Neural progenitor cell (in vitro differentiated cells): ENCODE measurements around the gene STIM1.

Experiments used
- EZH2 ChIP-seq: fragments of 200-600 bp; sonication (generic); IDR thresholded peaks from 2 replicates; pipeline ENCODE4 v1.6.1; 2017; ENCODE audit warnings: antibody characterized with exemption, mild to moderate bottlenecking, moderate library complexity
- TF ChIP-seq, protein P1 (sequence below): fragments of 200-600 bp; sonication (generic); IDR thresholded peaks from 2 replicates; pipeline ENCODE4 v1.5.1; 2017; ENCODE audit warnings: antibody characterized with exemption, mild to moderate bottlenecking

DNA sequence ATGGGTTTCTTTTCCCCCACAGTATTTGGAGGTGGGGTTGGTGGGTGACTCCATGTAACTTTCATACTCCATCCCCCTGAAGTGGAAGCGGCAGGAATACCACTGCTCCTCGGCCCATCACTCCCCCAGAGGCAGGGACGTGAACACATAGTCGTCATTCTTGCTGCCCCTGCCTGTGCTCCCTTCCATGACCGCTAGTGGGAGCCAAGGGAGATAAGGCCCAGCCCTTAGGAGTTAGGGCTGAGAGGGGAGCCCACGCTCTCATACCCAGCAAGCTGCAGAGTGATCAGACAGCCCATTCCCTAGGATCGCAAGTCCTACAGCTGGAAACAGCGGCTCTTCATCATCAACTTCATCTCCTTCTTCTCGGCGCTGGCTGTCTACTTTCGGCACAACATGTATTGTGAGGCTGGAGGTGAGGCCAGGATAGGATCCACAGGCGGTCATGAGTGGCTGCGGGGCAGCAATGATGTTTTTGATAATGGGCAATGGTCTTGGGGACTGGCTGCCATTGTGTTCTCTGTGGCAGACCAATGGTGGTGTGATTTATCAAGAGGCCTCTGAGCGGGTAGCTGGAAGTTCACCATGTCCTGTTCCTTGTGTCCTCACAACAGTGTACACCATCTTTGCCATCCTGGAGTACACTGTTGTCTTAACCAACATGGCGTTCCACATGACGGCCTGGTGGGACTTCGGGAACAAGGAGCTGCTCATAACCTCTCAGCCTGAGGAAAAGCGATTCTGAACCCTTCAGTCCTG lies 30.6 kb upstream of the STIM1 start:
- TF ChIP-seq, protein P1, sequence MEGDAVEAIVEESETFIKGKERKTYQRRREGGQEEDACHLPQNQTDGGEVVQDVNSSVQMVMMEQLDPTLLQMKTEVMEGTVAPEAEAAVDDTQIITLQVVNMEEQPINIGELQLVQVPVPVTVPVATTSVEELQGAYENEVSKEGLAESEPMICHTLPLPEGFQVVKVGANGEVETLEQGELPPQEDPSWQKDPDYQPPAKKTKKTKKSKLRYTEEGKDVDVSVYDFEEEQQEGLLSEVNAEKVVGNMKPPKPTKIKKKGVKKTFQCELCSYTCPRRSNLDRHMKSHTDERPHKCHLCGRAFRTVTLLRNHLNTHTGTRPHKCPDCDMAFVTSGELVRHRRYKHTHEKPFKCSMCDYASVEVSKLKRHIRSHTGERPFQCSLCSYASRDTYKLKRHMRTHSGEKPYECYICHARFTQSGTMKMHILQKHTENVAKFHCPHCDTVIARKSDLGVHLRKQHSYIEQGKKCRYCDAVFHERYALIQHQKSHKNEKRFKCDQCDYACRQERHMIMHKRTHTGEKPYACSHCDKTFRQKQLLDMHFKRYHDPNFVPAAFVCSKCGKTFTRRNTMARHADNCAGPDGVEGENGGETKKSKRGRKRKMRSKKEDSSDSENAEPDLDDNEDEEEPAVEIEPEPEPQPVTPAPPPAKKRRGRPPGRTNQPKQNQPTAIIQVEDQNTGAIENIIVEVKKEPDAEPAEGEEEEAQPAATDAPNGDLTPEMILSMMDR = peak; percentile 73
- TF ChIP-seq EZH2 = no peak
